ENCODE measurements around the gene GFRA4.

Gene GFRA4

GRCh38 chr20:3694864-3695263, 31.7 kb upstream of the GFRA4 start:
- DNase-seq (ENCODE audit: low read depth in 3 of 3), result no peak

- DNase-seq (ENCODE audit: low read depth in 3 of 3), result no peak
These were observed 30.2 kb upstream of the GFRA4 start for GRCh38 chr20:3693376-3693775.

- DNase-seq (ENCODE audit: low read depth in 3 of 3), result no peak
These were observed 29.6 kb upstream of the GFRA4 start for GRCh38 chr20:3692706-3693294.

GRCh38 chr20:3691897-3692296, 28.7 kb upstream of the GFRA4 start:
- DNase-seq (ENCODE audit: low read depth in 3 of 3), result no peak

- no peak for DNase-seq (ENCODE audit: low read depth in 3 of 3)
These were observed 28.1 kb upstream of the GFRA4 start for GRCh38 chr20:3691306-3691705.

GRCh38 chr20:3690413-3690812, 27.2 kb upstream of the GFRA4 start:
- DNase-seq (ENCODE audit: low read depth in 3 of 3), result no peak

- DNase-seq (ENCODE audit: low read depth in 3 of 3), result no peak
These were observed 26.8 kb upstream of the GFRA4 start for GRCh38 chr20:3689978-3690377.

- DNase-seq (ENCODE audit: low read depth in 3 of 3), result no peak
These were observed 24.5 kb upstream of the GFRA4 start for GRCh38 chr20:3687655-3688054.

- no peak for DNase-seq (ENCODE audit: low read depth in 3 of 3)
These were observed 23.7 kb upstream of the GFRA4 start for GRCh38 chr20:3686867-3687321.

- no peak for DNase-seq (ENCODE audit: low read depth in 3 of 3)
These were observed 23.2 kb upstream of the GFRA4 start for GRCh38 chr20:3686421-3686820.

GRCh38 chr20:3685341-3685740, 22.1 kb upstream of the GFRA4 start:
- no peak for DNase-seq (ENCODE audit: low read depth in 3 of 3)

GRCh38 chr20:3681931-3682781, 19.0 kb upstream of the GFRA4 start, which contains the start of gene ADAM33:
TSS of gene ADAM33 (minus strand) at chr20:3682010. CDS start at chr20:3682004, 6 bp downstream.
- no peak for DNase-seq (ENCODE audit: low read depth in 3 of 3)

GRCh38 chr20:3681352-3681930, 18.2 kb upstream of the GFRA4 start:
- DNase-seq (ENCODE audit: low read depth in 3 of 3), result no peak

GRCh38 chr20:3680701-3681351, 17.6 kb upstream of the GFRA4 start:
- no peak for DNase-seq (ENCODE audit: low read depth in 3 of 3)

GRCh38 chr20:3679749-3680700, 16.8 kb upstream of the GFRA4 start:
- no peak for DNase-seq (ENCODE audit: low read depth in 3 of 3)

GRCh38 chr20:3678856-3679720, 15.9 kb upstream of the GFRA4 start:
- DNase-seq (ENCODE audit: low read depth in 3 of 3), result no peak

GRCh38 chr20:3678198-3678597, 15.0 kb upstream of the GFRA4 start:
- DNase-seq (ENCODE audit: low read depth in 3 of 3), result no peak

- DNase-seq (ENCODE audit: low read depth in 3 of 3), result no peak
These were observed 14.5 kb upstream of the GFRA4 start for GRCh38 chr20:3677733-3678132.

GRCh38 chr20:3674995-3675900, 12.0 kb upstream of the GFRA4 start:
- no peak for DNase-seq (ENCODE audit: low read depth in 3 of 3)
